ENCODE measurements around the gene SMIM1.

DNA sequence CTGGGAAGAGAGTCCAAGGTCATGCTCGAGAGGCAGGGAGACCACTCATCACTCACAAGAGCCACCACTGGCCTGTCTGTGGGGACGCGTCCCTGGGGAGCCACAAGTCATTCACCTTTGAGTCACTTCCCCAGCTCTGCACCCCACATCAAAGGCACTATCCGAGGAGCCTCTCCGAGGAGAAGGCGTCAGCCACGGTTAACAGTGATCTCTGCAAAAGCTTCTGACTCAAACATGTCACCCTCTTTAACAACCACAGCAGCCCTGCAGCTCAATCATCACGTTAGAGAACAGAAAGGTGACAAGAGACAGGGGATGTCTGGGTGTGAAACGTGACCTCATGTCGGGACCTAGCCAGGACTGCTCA lies 14.8 kb downstream of the SMIM1 start:
- no peak for TF ChIP-seq BHLHE40 (IDR thresholded peaks at IDR 0.05; ENCODE audit: low read depth, low read length)
- TF ChIP-seq, protein P1, sequence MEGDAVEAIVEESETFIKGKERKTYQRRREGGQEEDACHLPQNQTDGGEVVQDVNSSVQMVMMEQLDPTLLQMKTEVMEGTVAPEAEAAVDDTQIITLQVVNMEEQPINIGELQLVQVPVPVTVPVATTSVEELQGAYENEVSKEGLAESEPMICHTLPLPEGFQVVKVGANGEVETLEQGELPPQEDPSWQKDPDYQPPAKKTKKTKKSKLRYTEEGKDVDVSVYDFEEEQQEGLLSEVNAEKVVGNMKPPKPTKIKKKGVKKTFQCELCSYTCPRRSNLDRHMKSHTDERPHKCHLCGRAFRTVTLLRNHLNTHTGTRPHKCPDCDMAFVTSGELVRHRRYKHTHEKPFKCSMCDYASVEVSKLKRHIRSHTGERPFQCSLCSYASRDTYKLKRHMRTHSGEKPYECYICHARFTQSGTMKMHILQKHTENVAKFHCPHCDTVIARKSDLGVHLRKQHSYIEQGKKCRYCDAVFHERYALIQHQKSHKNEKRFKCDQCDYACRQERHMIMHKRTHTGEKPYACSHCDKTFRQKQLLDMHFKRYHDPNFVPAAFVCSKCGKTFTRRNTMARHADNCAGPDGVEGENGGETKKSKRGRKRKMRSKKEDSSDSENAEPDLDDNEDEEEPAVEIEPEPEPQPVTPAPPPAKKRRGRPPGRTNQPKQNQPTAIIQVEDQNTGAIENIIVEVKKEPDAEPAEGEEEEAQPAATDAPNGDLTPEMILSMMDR (conservative IDR thresholded peaks at IDR 0.05; ENCODE audit: low read depth, low read length) = no peak
- TF ChIP-seq MAFK (IDR thresholded peaks at IDR 0.05; ENCODE audit: low read depth, low read length) = no peak
- TF ChIP-seq POLR2A (IDR thresholded peaks at IDR 0.05; ENCODE audit: low read depth, low read length) = no peak
- no peak for TF ChIP-seq MAZ (IDR thresholded peaks at IDR 0.05; ENCODE audit: borderline replicate concordance, low read depth, low read length)
- TF ChIP-seq NFE2L2 (IDR thresholded peaks at IDR 0.05; ENCODE audit: low read depth, low read length) = no peak
- no peak for TF ChIP-seq RAD21 (IDR thresholded peaks at IDR 0.05; ENCODE audit: low read length)
- no peak for TF ChIP-seq CHD1 (IDR thresholded peaks at IDR 0.05; ENCODE audit: low read depth, low read length)
- TF ChIP-seq RFX5 (IDR thresholded peaks at IDR 0.05; ENCODE audit: low read depth, low read length) = no peak
- TF ChIP-seq CEBPB (IDR thresholded peaks at IDR 0.05; ENCODE audit: low read depth, low read length) = no peak
